GM12878 (cell line): ENCODE measurements around the gene SAP30L. TPM values are rescaled to one million over a fixed set of nuclear protein-coding genes. Genes with fewer than 3 reads are reported as not detected.

Source experiments
- ATAC-seq: fragments of 200-7000 bp; cut with Tn5 transposase; 3 replicates; pipeline ENCODE4 v1.9.1; 2020; ENCODE audit warnings: mild to moderate bottlenecking, moderate library complexity
- BruUV-seq: library from RNA; stranded (reverse); fragments of 400-500 nt; replicated peaks from 2 replicates; lab custom pipeline; 2021; lab: Mats Ljungman, UMichigan
- CTCF ChIA-PET: fragments of 300-600 bp; sonication (Branson Sonifier 250); formaldehyde crosslinking; extraction: SDS; loops from one replicate; lab custom pipeline; 2021; ENCODE audit warnings: inconsistent platforms; lab: Yijun Ruan, JAX
- POLR2A ChIA-PET: fragments of 350-600 bp; formaldehyde crosslinking; extraction: SDS; loops from one replicate; lab custom pipeline; 2021; ENCODE audit warnings: inconsistent platforms; lab: Charles Lee
- RAD21 ChIA-PET: fragments of 300-600 bp; sonication (Branson Sonifier 250); formaldehyde crosslinking; loops from one replicate; lab custom pipeline; 2023; ENCODE audit warnings: antibody characterized with exemption; ENCODE audit not compliant: unreplicated experiment; lab: Charles Lee
- SMC1A ChIA-PET: fragments of 300-600 bp; sonication (Branson Sonifier 250); formaldehyde crosslinking; loops from one replicate; lab custom pipeline; 2023; ENCODE audit not compliant: unreplicated experiment, uncharacterized antibody; lab: Charles Lee
- DNase-seq: peaks from one replicate; pipeline ENCODE4 v3.0.0-alpha.2; 2011; ENCODE audit warnings: low read depth, low spot score
- FAIRE-seq: peaks from 3 replicates; lab custom pipeline; 2011; peaks lifted over from hg19 to GRCh38; lab: Jason Lieb, UNC
- H2AFZ ChIP-seq: 2 replicates; pipeline ENCODE4 v1.6.0; 2011; ENCODE audit warnings: low read depth, low read length, control low read depth; ENCODE audit not compliant: control insufficient read depth
- H3K27ac ChIP-seq: 2 replicates; pipeline ENCODE4 v1.5.1; 2011; ENCODE audit warnings: control low read depth; ENCODE audit not compliant: control insufficient read depth, insufficient read depth
- H3K27me3 ChIP-seq, 2 experiments: replicated peaks in 1 of 2; 2 replicates each; pipeline versions ENCODE4 v1.6.0 to v1.6.1; 2011; ENCODE audit warnings: low read length in 1 of 2; ENCODE audit not compliant: control insufficient read depth in 2 of 2, insufficient read depth in 2 of 2
- H3K36me3 ChIP-seq, 2 experiments: 2 replicates each; pipeline ENCODE4 v1.5.1; 2011; ENCODE audit warnings: low read length in 1 of 2; ENCODE audit not compliant: control insufficient read depth in 2 of 2, insufficient read depth in 2 of 2
- H3K4me1 ChIP-seq: 2 replicates; pipeline ENCODE4 v1.6.1; 2011; ENCODE audit warnings: mild to moderate bottlenecking, low read length, moderate library complexity, mixed read lengths; ENCODE audit not compliant: control insufficient read depth, insufficient read depth
- H3K4me2 ChIP-seq: 2 replicates; pipeline ENCODE4 v1.6.0; 2011; ENCODE audit warnings: control low read depth; ENCODE audit not compliant: control insufficient read depth, insufficient read depth
- H3K4me3 ChIP-seq: fragments of 200-600 bp; sonication (generic); 2 replicates; pipeline ENCODE4 v1.5.1; 2016
- H3K79me2 ChIP-seq: 2 replicates; pipeline ENCODE4 v1.6.0; 2011; ENCODE audit warnings: low read length; ENCODE audit not compliant: control insufficient read depth, insufficient read depth
- H3K9ac ChIP-seq: 2 replicates; pipeline ENCODE4 v1.8.0; 2011; ENCODE audit warnings: low read length, control low read depth, mixed read lengths; ENCODE audit not compliant: control insufficient read depth, insufficient read depth
- H3K9me3 ChIP-seq: replicated peaks from 3 replicates; pipeline ENCODE4 v1.5.1; 2011; ENCODE audit warnings: mild to moderate bottlenecking, low read length; ENCODE audit not compliant: control insufficient read depth, insufficient read depth
- H4K20me1 ChIP-seq: 2 replicates; pipeline ENCODE4 v1.6.0; 2011; ENCODE audit not compliant: control insufficient read depth, insufficient read depth
- EZH2 ChIP-seq: IDR thresholded peaks from 2 replicates; pipeline ENCODE4 v1.6.1; 2012; ENCODE audit warnings: low read depth, mild to moderate bottlenecking, control low read depth, inconsistent platforms, low read length, borderline replicate concordance; ENCODE audit not compliant: control insufficient read depth
- KAT2A ChIP-seq: conservative IDR thresholded peaks from 2 replicates; pipeline ENCODE4 v1.6.1; 2011; ENCODE audit warnings: low read depth, low read length; ENCODE audit not compliant: control insufficient read depth
- KDM1A ChIP-seq: fragments of 200-600 bp; sonication (generic); IDR thresholded peaks from 2 replicates; pipeline ENCODE4 v1.6.1; 2016; ENCODE audit warnings: borderline replicate concordance
- MEF2B ChIP-seq: fragments of 450-650 bp; IDR thresholded peaks from 2 replicates; pipeline ENCODE4 v1.6.1; 2018; ENCODE audit warnings: mild to moderate bottlenecking, moderate library complexity; ENCODE audit not compliant: partially characterized antibody, poor library complexity, severe bottlenecking
- MTA2 ChIP-seq: fragments of 450-650 bp; IDR thresholded peaks from 2 replicates; pipeline ENCODE4 v1.6.1; 2016; ENCODE audit warnings: low read depth, mild to moderate bottlenecking, moderate library complexity
- NKRF ChIP-seq: fragments of 450-650 bp; conservative IDR thresholded peaks from 2 replicates; pipeline ENCODE4 v1.6.1; 2017; ENCODE audit warnings: mild to moderate bottlenecking, moderate library complexity
- NR2C1 ChIP-seq: fragments of 450-650 bp; IDR thresholded peaks from 2 replicates; pipeline ENCODE4 v1.6.1; 2017; ENCODE audit warnings: antibody characterized with exemption, mild to moderate bottlenecking, moderate library complexity
- NR2C2 ChIP-seq: IDR thresholded peaks from 2 replicates; pipeline ENCODE4 v1.6.1; 2011; ENCODE audit warnings: borderline replicate concordance, low read depth; ENCODE audit not compliant: control insufficient read depth, insufficient read length
- NR2F1 ChIP-seq: fragments of 450-650 bp; conservative IDR thresholded peaks from 2 replicates; pipeline ENCODE4 v1.6.1; 2017; ENCODE audit warnings: mild to moderate bottlenecking
- POLR2AphosphoS2 ChIP-seq: IDR thresholded peaks from 2 replicates; pipeline ENCODE4 v1.6.1; 2011; ENCODE audit warnings: low read depth, mild to moderate bottlenecking, low read length, improper control_type of control experiment, moderate library complexity
- RBBP5 ChIP-seq: fragments of 200-600 bp; sonication (generic); conservative IDR thresholded peaks from 2 replicates; pipeline ENCODE4 v1.6.1; 2016
- SREBF2 ChIP-seq: IDR thresholded peaks from 2 replicates; pipeline ENCODE4 v1.6.1; 2012; ENCODE audit warnings: mild to moderate bottlenecking, low read length
- SUZ12 ChIP-seq: fragments of 200-600 bp; sonication (generic); IDR thresholded peaks from one replicate; pipeline ENCODE4 v1.6.1; 2018; ENCODE audit warnings: antibody characterized with exemption, mild to moderate bottlenecking; ENCODE audit not compliant: unreplicated experiment
- TCF7 ChIP-seq: IDR thresholded peaks from 2 replicates; pipeline ENCODE4 v1.6.1; 2014; ENCODE audit warnings: antibody characterized with exemption, borderline replicate concordance
- ZZZ3 ChIP-seq: IDR thresholded peaks from 2 replicates; pipeline ENCODE4 v1.6.1; 2011; ENCODE audit warnings: low read depth; ENCODE audit not compliant: control insufficient read depth, insufficient read length
- WGBS: methylation state at CpG from one replicate; pipeline ENCODE4 v1.1.6; 2016; ENCODE audit warnings: low lambda C conversion rate; ENCODE audit not compliant: insufficient replicate concordance, insufficient coverage; ENCODE audit errors: missing lambda C conversion rate; 5-methylcytosine and 5-hydroxymethylcytosine counted together
- in situ Hi-C: fragments of 300-500 bp; cut with MboI; formaldehyde crosslinking; loops from 9 replicates; pipeline ENCODE4 v1.14.3; 2018; ENCODE audit warnings: mixed read lengths
- intact Hi-C: fragments of 100-400 bp; cut with micrococcal nuclease; formaldehyde crosslinking; loops from one replicate; pipeline ENCODE4 v1.14.2; 2022; ENCODE audit not compliant: unreplicated experiment
- polyA plus RNA-seq, 11 experiments: library from polyadenylated mRNA; depleted of rRNA in 4 of 11; unstranded in 6 of 11; stranded (reverse) in 5 of 11; fragments of >200 nt; fragmentation: Nextera tagmentation in 4 of 11; fragmentation: Illumina TruSeq in 1 of 11; extraction: Ambion mirVana in 4 of 11; extraction: Trizol in 1 of 11; gene quantifications; 1 replicate in 1 of 11; 2 replicates in 10 of 11; pipeline versions ENCODE4 v1.2.1 to v1.2.3, GENCODE V29; 2011 to 2016; ENCODE audit warnings: inconsistent platforms in 2 of 11, missing spikeins in 2 of 11, low read depth in 1 of 11
- total RNA-seq, 4 experiments: library from RNA; depleted of rRNA in 3 of 4; stranded (reverse); fragments of >200 nt in 3 of 4; fragmentation: Illumina TruSeq in 1 of 4; extraction: Trizol in 1 of 4; gene quantifications; 2 replicates each; pipeline versions ENCODE4 v1.2.1 to v1.2.3, GENCODE V29; 2013 to 2021

SAP30L gene
- total and polyA plus RNA-seq, 10 of the 15 experiments (the other 5 are each of a cell fraction or from before 2014, with no cell fraction given): 2.4 to 36.8 (median 15.7) TPM

GRCh38 chr5:154484393-154485095, 38.7 kb downstream of the SAP30L start:
- Histone ChIP-seq H3K4me2 (no peak overlapping the region), H3K27ac (no peak overlapping the region), H3K9me3 (no peaks in the 10 kb centered on the region; the same call in none of the 3 replicates), H3K27me3 (peaks cover 24 to 31% of the 10 kb centered on the region in 2 experiments), H3K79me2 (no peaks in the 10 kb centered on the region), H3K4me1 (peaks cover 27% of the 10 kb centered on the region), H2AFZ (no peak overlapping the region), H3K4me3 (no peak overlapping the region), H3K9ac (no peak overlapping the region), H4K20me1 (no peaks in the 10 kb centered on the region), H3K36me3 (no peaks in the 10 kb centered on the region)
- no TSS peak for BruUV-seq
- WGBS: 61% methylated on average over 15 of the region's 15 CpGs
- in situ Hi-C loops (no loop called here), intact Hi-C loops (no loop called here)
- POLR2A ChIA-PET: no interaction called here
- FAIRE-seq: no peak
- RAD21 ChIA-PET: interaction anchor here (2.0 to 2.4 kb wide), 2 partner anchors 16 to 18 kb away, joined by 5 to 8 read pairs; no protein-coding TSS in a partner anchor
- SMC1A ChIA-PET: interaction anchor here (1.3 to 1.8 kb wide), 2 partner anchors 12 to 19 kb away, joined by 5 to 6 read pairs; no protein-coding TSS in a partner anchor
- no peak for ATAC-seq
- no peak for DNase-seq
- TF ChIP-seq SREBF2 (no peak), EZH2 (no peak), MEF2B (no peak), KAT2A (no peak), ZZZ3 (no peak), RBBP5 (no peak), KDM1A (no peak), POLR2AphosphoS2 (no peak), MTA2 (no peak), NKRF (no peak), NR2F1 (no peak), SUZ12 (no peak), NR2C1 (no peak), TCF7 (no peak), NR2C2 (no peak)
- CTCF ChIA-PET: interaction anchor here (1.2 to 2.3 kb wide), 4 partner anchors 11 to 36 kb away, joined by 3 to 13 read pairs (median 4); no protein-coding TSS in a partner anchor
